ENCODE data around the gene TANGO6.

DNA sequence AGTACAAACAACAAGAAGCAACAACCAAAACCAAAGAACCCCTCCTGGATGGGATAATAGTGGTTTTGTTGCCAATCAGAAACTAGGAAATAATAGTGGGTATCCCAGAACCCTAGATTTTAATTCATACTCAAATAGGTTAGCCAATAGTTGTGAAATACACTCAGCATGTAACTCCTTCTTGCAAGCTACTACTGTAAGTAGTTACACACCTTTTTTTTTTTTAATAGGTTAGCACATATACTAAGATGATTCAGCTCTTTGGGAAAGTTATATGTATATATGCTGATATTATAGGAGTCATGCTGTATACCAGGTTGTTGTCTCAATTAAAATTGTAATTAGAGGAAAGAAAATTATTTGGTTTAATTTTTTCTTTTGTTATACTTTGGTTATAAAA, 169.6 kb downstream of the TANGO6 start:
- TF ChIP-seq, protein P1, sequence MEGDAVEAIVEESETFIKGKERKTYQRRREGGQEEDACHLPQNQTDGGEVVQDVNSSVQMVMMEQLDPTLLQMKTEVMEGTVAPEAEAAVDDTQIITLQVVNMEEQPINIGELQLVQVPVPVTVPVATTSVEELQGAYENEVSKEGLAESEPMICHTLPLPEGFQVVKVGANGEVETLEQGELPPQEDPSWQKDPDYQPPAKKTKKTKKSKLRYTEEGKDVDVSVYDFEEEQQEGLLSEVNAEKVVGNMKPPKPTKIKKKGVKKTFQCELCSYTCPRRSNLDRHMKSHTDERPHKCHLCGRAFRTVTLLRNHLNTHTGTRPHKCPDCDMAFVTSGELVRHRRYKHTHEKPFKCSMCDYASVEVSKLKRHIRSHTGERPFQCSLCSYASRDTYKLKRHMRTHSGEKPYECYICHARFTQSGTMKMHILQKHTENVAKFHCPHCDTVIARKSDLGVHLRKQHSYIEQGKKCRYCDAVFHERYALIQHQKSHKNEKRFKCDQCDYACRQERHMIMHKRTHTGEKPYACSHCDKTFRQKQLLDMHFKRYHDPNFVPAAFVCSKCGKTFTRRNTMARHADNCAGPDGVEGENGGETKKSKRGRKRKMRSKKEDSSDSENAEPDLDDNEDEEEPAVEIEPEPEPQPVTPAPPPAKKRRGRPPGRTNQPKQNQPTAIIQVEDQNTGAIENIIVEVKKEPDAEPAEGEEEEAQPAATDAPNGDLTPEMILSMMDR (IDR thresholded peaks at IDR 0.05), result no peak
- TF ChIP-seq POLR2A (IDR thresholded peaks at IDR 0.05), result no peak

Measured in adrenal gland (tissue), 5 donors.